Kidney glomerular epithelial cell (primary cell): Measurements from ENCODE around the gene CAMK2N1.
A peak's percentile ranks its signal among the peaks of the same experiment; 100 is the strongest.

Experiments used
- DNase-seq: peaks from one replicate; lab custom pipeline; 2025; lab: John Stamatoyannopoulos, UW

The CAMK2N1 gene

DNA sequence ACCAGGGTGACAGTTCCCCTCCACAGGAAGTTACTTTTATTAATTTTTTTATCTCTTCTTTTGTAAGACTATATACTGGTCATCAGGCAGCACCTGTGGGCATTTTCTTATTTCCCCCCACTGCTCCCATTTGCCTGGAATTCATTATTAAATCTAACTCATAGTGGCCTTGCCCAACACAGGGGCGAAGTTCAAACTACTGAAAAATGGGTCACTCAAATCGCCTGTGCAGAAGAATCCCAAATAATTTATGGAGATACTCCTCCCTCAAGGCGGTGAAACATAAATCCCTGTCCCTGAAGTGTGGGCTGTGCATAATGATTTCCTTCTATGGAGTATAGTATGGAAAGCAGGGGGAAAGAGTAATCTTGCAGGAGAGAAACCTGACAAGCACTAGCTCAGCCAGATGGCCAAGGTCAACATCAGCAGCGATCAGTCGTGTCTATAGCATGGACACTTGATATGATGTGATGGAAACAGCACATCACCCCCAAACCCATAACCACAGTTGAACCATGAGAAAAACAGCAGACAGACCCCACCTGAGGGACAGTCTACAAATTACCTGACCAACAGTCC, 7.9 kb downstream of the CAMK2N1 start:
- no peak for DNase-seq

DNA sequence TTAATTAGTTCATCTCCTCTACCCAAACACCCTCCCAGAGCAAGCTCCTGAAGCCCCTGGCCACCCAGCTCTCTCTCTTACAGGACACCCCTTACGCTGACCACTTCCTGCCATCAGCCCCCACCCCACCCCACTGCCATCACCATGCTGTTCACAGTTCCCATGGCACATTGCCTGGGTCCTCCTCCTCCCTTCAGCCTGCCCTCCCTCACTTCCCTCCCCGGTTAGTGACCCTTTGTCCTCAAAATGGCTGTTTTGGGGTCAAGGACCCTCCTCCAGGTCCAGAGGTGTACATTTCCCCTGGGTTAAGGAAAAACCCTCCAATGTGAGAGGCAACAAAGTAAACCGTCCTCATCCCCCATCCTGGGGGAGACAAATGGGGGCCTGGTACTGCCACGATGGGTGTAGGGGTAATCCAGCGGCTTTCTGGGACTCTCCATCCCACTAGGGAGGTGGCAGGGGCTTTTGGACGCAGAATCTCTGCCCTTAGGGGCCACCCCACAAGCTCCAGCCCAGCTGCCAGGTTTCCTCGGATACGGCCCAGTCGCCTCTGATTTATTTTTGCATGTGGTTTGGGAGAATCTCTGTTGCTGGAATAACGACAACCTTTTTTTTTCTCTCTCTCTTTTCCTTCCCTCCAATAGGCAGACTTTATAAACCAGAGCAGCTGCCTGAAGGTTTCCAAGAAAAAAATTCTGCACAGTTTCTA, 8.5 kb downstream of the CAMK2N1 start:
- DNase-seq: no peak

- peak; percentile 46 for DNase-seq
Observed at GRCh38 chr1:20476265-20477038, 9.6 kb downstream of the CAMK2N1 start.

DNA sequence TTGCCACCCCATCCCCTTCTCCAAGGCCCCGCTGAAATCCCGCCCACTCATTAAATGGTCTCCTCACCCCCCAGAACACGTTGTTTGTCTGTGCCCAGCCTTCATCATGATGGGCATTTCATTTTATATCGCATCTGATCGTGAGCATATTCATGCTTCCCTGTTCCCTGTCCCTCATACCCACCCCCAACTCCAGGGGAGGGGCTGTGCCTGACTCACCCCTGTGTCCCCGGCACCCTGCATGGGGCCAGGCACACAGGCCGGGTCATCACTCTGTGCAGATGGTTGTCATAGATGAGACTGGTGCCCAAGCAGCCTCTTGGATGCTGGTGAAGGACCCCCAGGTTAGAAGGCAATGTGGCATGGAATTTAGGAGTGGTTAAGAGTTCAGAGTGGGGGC, 11.0 kb downstream of the CAMK2N1 start:
- no peak for DNase-seq

GRCh38 chr1:20474333-20474975, 11.6 kb downstream of the CAMK2N1 start:
- no peak for DNase-seq

DNA sequence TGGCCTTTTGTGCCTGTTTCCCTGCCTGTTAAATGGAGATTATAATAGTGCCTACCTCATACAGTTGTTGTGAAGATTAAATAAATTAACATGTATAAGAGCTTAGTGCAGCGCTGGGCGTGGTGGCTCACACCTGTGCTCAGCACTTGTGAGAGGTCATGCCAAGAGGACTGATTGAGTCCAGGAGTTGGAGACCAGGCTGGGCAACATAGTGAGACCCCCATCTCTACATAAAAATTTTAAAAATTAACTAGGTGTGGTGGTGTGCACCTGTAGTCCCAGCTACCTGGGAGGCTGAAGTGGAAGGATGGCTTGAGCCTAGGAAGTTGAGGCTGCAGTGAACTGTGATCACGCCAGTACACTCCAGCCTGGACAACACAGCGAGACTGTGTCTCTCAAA, 12.1 kb downstream of the CAMK2N1 start:
- DNase-seq: no peak

- peak; percentile 36 for DNase-seq
Observed at GRCh38 chr1:20472860-20473711, 12.9 kb downstream of the CAMK2N1 start.

DNA sequence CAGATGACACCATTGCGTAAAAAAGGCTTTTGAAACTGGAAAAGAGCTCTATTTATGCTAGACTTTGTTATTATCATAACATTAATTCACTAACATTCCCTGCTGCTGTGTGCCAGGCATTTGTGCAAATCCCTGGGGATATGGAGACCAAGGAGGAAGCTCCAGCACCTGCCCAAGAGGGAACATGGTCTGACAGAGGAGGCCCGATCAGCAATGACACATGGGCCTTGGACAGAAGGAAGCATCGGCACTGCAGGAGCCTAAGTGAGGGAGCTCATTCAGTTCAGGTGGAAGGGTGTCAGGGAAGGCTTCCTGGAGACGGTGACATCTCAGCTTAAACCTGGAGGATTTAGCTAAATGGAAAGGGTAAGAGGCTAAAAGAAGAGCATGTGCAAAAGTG, 13.9 kb downstream of the CAMK2N1 start:
- no peak for DNase-seq

DNA sequence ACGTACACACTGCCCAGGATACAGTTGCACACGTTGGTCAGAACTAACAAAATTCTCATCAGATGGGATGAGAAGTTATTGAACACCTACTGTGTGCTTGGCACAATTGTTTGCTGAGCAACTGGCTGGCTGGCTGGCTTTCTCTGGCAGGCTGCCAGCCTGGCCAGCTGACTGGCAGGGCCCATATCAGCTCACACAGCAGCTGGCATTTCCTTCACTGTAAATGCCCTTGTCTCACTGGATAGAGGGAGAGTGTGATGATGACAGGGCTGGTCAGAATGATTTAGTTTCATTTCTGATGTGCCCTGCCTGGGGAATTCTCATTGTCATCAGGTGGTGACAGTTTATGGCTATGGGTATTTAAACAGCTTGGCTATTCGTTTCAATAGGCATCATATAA, 15.8 kb downstream of the CAMK2N1 start:
- peak; percentile 24 for DNase-seq

DNA sequence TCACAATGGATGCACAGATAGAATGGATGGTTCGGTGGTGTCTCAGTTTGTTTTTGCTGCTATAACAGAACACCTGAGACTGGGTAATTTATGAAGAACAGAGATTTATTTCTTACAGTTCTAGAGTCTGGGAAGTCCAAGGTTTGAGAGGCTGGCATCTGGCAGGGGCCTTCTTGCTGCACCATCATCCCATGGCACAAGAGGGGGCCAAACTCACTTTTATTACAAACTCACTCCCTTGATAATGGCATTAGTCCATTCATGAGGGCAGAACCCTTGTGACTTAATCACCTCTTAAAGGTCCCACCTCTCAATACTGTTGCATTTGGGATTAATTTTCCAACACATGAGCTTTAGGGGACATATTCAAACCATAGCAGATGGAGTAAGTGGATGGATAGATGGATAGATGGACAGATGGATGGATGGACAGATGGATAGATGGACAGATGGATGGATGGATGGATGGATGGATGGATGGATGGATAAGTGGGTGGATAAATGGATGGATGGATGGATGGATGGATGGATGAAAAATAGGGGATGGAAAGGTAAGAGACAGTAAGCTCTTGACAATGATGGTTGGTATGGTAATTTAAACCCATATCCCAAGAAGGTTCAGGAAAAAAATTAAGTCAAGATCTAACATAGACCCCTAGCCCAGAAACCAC, 16.5 kb downstream of the CAMK2N1 start:
- DNase-seq: no peak

DNA sequence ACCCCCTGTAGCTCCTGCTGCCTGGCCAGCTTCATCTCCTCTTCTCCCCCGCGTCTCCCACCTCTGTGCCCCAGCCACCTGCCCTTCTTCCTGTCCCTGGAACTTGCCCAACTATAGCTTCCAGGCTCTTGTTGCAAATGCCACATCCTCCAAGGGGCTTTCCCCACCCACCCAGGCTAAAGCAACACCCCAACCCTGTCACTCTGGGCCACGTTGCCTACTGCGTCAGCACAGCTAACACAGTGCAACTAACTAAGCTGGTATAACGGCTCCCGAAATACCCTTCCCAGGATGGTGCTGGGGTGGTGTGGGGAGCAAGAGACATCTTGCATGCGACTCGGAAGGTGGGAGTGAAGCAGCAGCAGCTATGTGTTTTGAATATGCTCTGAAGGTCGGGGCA, 19.7 kb downstream of the CAMK2N1 start:
- DNase-seq: no peak

DNA sequence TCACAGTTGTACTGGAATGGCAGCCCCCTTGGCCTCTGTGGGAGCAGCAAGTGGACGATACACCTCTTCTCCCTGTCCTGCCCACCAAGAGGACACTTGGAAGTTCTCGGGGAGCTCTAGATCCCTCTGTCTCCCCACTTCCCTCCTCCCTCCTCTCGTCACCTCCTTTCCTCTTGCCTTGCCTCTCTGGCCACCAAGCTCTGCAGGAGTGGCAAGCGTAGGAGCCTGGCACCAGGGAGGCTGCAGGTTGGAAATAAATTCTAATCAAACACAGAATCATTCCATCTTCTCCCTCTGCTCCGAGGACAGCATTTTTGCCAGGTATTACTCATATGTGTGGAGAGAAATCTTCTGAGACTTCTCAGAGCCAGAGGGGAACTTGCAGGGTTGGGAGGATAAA, 20.8 kb downstream of the CAMK2N1 start:
- no peak for DNase-seq

DNA sequence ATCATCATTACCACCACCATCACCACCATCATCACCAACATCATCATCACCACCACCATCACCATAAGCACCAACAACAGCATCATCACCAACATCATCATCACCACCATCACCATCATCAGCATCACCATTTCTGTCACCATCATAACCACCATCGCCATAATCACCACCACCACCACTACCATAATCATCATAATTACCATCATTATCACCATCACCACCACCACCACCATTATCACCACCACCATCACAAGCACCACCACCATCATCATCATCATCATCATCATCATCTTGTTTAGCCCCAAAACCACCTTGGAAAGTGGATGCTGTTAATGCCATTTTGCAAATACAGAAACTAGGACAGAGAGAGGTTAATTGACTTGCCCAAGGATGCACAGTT, 22.5 kb downstream of the CAMK2N1 start:
- DNase-seq: no peak

DNA sequence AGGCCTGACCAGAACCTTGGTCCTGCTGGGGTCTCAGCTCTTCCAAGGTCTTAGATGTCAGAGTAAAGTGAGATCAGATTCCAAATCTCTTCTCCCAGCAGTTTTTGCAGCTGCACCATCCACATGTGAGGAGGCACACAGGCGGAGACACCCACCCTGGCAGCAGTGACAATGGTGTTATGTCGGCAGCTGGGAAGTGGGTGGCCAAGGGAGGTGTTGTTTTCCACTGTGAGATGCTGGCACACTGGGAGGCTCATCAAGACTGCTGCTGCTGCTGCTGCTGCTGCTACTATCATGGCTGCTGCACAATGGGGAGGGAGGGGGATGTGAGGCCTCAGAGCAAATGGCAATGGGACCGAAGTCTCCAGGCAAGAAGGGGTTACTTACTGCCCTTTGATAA, 23.6 kb downstream of the CAMK2N1 start:
- no peak for DNase-seq

GRCh38 chr1:20458717-20459116, 27.3 kb downstream of the CAMK2N1 start:
- no peak for DNase-seq

DNA sequence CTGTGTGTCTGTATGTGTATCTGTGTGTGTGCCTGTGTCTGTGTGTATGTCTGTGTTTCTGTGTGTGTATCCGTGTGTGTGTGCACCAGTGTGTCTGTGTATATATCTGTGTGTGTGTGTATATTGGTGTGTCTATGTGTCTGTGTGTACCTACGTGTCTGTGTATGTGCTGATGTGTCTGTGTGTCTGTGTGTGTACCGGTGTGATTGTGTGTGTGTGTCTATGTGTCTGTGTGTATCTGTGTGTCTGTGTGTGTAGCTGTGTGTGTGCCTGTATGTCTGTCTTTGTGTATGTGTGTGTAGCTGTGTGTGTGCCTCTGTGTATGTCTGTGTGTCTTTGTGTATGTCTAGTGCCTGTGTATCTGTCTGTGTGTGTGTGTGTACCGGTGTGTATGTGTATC, 32.0 kb downstream of the CAMK2N1 start:
- no peak for DNase-seq

GRCh38 chr1:20449735-20450311, 36.2 kb downstream of the CAMK2N1 start:
- DNase-seq: no peak

DNA sequence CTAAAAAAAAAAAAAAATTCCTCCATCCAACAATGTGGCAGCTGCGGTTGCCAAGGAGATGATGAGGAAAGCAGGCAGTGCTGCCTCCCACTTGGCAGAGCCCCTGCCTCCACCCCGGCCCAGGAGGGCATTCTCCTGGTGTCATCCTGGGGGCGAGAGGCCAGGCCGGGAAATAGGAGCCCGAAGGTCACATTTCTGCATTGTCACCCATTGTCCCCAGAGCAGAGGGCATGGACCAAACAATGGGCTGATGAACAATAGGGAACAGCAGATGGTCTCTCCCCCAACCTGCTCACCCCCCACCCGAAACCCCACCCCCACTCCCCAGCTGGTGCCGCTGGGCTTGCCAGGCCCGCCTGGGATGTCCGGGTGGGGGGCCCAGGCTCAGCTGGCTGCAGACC, 37.3 kb downstream of the CAMK2N1 start:
- DNase-seq: no peak

- no peak for DNase-seq
Observed at GRCh38 chr1:20447794-20448193, 38.2 kb downstream of the CAMK2N1 start.

GRCh38 chr1:20446796-20447195, 39.2 kb downstream of the CAMK2N1 start:
- DNase-seq: no peak

- DNase-seq: no peak
Observed at GRCh38 chr1:20445956-20446355, 40.1 kb downstream of the CAMK2N1 start.
